ENCODE data around the gene PDLIM7.

PDLIM7 gene

GRCh38 chr5:177508837-177509236 lies 11.4 kb upstream of the PDLIM7 start:
- peak; percentile 87 for FAIRE-seq
- no peak for DNase-seq (ENCODE audit: extremely low spot score, insufficient read length, low read depth)

GRCh38 chr5:177508221-177508611 lies 10.8 kb upstream of the PDLIM7 start:
- no peak for DNase-seq (ENCODE audit: extremely low spot score, insufficient read length, low read depth)
- peak; percentile 9 for FAIRE-seq

DNA sequence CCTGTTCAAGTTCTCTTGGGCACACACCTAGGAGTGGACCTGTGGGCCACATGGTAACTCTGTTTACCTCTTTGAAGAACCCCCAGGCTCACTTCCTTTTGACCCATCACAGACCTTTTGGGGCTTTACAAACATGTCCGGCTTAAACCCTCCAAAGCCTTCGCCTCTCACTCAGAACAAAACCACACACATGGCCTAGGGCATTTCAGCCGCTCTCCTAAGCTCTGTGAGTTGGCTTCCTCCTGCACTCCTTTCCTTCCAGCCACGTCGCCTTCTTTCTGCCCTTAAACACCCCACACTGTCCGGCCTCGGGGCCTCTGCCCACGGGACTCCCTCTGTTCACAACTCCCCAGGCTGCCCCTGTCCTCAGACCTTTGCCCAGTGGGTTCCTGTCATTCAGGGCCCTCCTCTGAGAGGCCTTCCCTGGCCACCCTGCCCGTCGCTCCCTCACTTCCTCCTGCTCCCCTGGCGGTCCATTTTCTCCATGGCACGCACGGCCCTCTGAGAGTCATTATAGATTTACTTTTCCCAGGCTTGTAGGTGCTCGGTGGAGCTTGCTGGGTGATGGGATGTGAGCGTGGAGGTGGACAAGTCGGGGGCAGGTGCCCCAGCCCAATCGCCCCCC lies 10.3 kb upstream of the PDLIM7 start:
- DNase-seq (ENCODE audit: extremely low spot score, insufficient read length, low read depth) (no peak), FAIRE-seq (peak; percentile 64)

GRCh38 chr5:177507165-177507564 lies 9.8 kb upstream of the PDLIM7 start:
- peak; percentile 39 for FAIRE-seq

DNA sequence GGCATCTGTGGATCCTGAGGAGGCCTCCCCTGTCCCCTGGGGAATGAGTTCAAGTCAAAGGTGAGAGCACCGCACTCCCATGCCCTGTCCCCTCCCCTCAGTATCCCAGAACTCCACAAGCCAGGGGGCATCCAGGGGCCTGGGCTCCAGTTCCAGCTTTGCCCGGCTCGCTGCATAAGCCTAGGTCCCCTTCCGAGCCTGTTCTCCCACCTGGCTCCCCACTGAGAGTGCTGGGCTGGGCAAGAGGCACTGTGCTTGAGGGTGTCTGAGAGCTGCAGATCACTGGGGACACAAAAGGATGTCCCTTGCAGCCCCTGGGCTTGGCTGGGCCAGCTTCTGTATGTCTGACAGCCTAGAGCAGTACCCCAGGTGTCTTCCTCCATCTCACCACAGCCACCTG lies 7.7 kb upstream of the PDLIM7 start:
- no peak for FAIRE-seq

More at GRCh38 chr5:177507165-177507564, 9.8 kb upstream of the PDLIM7 start:
- DNase-seq (ENCODE audit: extremely low spot score, insufficient read length, low read depth), result no peak

DNA sequence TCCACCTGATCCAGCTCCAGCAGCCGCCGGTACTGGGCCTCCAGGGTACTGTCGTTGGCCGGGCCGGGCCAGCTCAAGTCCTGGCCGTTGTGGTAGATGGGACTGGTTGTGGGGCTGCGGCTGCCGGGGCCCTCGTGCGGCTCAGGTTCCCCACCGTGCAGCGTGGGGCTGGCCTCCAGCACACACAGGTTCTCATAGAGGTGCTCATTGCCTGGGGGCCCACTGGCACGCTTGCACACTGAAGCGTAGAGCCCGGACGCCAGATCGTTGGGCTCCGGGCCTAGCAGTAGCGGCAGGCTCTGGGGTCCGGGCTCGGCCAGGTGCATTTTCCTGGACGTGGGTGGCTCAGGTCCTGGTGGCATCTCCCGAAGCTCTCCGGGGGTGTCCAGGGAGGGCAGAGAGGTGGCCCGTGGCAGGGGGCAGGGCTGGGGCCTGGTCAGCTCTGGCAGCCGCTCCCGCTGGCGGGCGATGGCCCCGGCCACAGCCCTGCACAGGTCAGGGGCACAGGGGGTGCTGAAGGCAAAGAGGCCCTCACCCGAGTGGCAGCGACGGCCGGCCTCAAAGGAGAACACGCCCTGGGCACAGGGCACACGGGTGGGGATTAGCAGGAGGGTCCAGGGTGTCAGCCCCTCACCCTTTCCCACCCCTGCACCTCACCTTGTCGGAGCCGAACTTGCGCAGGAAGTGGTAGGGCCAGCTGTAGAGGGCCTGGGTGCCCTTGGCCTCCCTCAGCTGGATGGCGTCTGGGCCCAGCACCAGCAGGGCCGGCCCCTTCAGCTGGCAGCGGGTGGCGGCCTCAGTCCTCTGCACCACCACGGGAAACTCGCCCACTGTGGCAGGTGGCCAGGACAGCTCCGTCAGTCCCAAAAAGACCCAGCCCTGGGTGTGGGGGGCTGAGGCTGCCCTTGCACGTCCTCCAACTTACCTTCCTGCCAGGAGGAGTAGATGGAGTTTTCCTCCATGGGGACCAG lies 7.0 kb upstream of the PDLIM7 start:
- DNase-seq (ENCODE audit: extremely low spot score, insufficient read length, low read depth) (no peak), FAIRE-seq (no peak)

More for the DNA sequence above, 7.7 kb upstream of the PDLIM7 start:
- no peak for DNase-seq (ENCODE audit: extremely low spot score, insufficient read length, low read depth)

DNA sequence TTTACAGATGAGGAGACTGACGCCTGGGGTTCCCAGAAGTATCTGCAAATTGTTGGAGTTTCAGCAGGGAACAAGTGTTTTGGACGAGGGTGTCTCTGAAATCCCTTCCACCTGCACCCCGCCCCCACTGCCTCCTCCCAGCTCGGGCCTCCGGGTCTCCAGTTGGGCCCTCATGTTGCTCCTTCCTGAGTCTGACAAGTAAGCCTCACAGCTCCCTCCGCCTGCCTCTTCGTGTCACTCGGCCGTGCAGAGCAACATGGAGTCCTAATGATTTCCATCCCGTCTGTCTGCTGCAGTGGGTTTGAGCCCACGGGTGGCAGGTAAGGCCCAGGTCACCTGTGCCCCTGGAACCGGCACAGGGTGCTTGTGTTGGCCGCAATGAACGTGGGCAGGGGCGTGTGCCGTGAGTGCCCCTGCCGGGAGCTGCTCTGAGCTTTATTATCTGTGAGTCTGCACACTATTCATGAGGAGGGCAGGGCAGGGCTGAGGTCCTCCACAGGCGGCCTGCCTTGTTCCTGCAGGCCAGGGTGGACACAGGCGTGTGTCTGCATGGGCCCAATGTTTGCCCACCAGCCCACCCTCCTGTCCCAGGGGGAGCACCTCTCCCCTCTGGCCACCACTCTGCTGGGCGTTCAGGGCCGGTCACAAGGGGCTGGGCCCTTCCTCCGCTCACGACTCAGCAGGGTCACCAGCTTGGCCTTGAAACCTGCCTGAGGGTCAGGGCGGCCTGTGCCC lies 6.1 kb upstream of the PDLIM7 start:
- DNase-seq (ENCODE audit: extremely low spot score, insufficient read length, low read depth), result no peak

DNA sequence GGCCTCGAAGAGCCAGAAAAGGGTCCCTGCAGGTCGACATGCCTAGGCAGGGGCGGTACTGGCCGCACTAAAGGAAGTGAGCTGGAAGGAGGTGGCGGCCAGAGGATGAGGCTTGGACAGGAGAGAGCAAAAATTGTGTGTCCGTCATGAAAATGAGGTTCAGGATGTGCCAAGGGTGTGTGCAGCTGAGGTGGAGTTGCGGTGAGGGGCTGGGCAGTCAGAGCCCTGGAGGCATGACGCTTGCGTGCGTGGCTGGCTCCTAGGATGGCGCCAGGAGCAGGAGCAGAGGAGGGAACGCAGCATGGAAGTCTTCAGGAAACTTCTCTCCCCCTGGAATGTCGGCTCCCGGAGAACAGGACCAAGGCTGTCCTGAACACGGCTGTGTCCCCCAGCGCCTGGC lies 5.5 kb upstream of the PDLIM7 start:
- FAIRE-seq, result no peak

More for the DNA sequence above, 6.1 kb upstream of the PDLIM7 start:
- no peak for FAIRE-seq

GRCh38 chr5:177501874-177502678 lies 4.7 kb upstream of the PDLIM7 start:
- peak; percentile 88 for FAIRE-seq
- DNase-seq (ENCODE audit: extremely low spot score, insufficient read length, low read depth), result no peak

More for the DNA sequence above, 5.5 kb upstream of the PDLIM7 start:
- no peak for DNase-seq (ENCODE audit: extremely low spot score, insufficient read length, low read depth)

DNA sequence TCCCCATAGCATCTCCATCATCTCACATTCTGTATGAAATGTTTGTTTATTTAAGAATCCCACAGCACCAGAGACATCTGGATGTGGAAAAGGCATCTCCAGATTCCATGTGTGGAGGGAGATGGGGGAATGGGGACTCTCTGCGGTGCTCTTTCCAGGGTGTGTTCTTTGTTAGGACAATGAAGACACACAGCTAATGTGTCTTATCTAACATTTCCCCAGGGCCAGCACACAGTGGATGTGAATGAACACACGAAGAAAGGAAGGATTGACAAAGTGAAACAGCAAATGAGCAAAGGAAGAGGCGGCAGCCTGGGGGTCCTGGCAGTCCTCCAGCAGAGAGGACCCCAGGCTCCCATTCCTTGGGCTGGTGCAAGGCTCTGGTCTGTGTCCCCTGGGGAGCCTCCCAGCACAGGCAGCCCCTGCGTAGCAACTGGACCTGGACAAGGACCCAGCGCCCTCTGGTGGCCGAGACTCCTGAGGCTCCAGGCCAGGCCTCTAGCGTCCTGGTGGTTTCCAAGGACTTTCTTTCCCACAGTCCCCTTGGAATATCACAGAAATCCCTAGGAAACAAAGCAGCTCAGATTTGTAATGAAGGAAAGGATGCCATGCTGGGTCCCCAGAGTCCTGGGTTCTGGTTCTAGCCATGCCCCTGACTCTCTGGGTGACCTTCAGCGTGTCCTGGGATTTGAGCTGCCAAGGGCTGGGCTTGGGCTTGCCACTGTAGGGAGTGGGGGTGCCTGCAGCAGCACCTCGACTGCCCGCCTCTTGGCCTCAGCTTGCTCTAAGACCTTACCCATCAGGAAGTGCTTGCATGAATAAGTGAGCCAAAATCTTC lies 3.5 kb upstream of the PDLIM7 start:
- peak; percentile 78 for FAIRE-seq

DNA sequence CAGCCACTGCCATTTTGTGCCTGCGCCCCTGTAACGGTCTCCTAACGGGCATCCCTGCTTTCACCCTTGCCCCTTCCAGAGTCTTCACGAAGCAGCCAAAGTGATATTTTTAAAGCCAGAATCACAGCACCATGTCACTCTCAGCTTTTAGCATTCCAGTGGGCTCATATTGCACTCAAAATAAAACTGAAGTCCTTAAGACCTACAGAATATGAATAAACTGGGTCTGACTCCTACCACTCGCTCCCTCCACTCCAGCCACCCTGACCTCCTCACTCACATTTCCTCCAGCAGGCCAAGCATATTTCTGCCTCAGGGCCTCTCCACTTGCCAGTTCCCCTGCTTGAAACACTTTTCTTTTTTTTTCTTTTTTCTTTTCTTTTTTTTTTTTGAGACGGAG lies 2.4 kb upstream of the PDLIM7 start:
- DNase-seq (ENCODE audit: extremely low spot score, insufficient read length, low read depth) (no peak), FAIRE-seq (no peak)

More for the DNA sequence above, 3.5 kb upstream of the PDLIM7 start:
- no peak for DNase-seq (ENCODE audit: extremely low spot score, insufficient read length, low read depth)

DNA sequence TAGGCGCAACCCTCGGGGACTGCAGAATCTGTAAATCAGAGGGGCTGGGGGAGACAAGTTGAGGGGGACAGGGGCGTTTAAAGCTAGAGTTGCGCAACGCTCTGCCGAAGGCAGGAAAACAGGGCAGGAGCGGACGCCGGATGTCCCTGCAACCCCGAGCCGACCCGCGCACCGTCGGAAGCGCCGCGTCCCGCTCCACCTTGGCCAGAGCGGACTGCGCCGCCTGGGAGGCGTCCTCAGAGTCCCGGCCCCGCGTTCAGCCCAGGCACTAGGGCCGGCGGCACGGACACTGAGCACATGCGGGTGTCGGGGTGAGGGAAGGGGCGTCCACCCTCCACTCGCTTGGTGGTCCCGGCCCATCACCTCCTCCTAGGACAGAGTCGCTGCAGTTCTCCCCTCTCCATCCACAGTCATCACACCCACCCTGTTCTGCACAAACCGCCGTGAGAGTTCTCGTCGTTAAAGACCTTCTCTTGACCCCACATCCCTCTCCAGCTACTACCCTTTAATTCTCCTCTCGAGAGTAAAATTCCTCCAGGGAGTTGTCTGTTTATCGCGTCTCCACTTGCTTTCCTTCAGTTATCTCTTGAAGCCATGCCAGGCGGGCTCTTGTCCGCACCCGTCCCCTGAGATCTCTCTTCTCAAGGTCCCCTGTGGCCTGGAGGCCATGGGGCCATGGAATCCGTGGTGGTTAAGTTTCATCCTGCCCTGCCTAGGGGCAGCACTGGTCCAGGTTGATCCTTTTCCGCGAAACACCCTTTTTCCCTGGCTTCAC lies 796 bp upstream of the PDLIM7 start:
- FAIRE-seq (no peak), DNase-seq (ENCODE audit: extremely low spot score, insufficient read length, low read depth) (no peak)

DNA sequence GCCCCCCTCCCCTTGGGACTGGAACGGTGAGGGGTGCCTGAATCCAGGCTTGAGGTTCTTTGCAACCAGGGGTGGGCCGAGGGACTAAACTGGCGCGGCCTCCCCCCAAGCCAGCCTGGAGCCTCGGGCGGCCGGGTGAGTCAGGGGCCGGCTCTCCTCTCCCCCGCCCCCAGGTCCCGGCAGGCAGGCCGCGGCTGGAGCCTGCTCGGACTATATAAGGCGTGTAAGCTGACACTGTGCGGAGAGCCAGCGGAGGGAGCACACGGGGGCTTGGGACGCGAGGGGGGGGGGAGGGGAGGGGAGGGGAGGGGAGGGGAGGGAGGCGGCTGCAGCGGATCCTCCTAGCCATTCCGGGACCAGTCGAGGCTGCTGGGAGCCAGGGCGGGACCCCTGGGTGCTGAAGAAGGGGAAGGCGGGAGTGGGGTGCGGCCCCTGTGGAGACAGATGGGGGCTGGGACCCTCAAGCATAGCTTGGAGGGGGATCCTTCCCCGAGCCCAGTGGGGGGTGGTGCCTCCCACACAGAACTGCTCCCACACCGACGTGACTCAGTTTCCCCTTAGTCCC lies 595 bp downstream of the PDLIM7 start:
- FAIRE-seq, result no peak

GRCh38 chr5:177496070-177496726 lies 1.2 kb downstream of the PDLIM7 start:
- DNase-seq (ENCODE audit: extremely low spot score, insufficient read length, low read depth) (no peak), FAIRE-seq (no peak)

More for the DNA sequence above, 595 bp downstream of the PDLIM7 start:
- DNase-seq (ENCODE audit: extremely low spot score, insufficient read length, low read depth), result no peak

- DNase-seq (ENCODE audit: extremely low spot score, insufficient read length, low read depth), result no peak
- no peak for FAIRE-seq
Observed at GRCh38 chr5:177495243-177496060, 2.0 kb downstream of the PDLIM7 start.
